Measurements from ENCODE around the gene MPRIP. TPM values are rescaled to one million over a fixed set of nuclear protein-coding genes. Genes with fewer than 3 reads are reported as not detected.

The MPRIP gene
- total RNA-seq, 1 experiment from 2014 or later, result 140 TPM

GRCh38 chr17:17109907-17110306, 67.7 kb downstream of the MPRIP start:
- H3K27ac Mint-ChIP-seq, result no peak overlapping the region

More at GRCh38 chr17:17109907-17110306, 67.7 kb downstream of the MPRIP start:
- ATAC-seq (no peak), DNase-seq (ENCODE audit: low spot score) (no peak)
- no peak overlapping the region for H3K4me3 Mint-ChIP-seq
- no peaks in the 10 kb centered on the region for H3K9me3 Mint-ChIP-seq
- no peaks in the 10 kb centered on the region for H3K36me3 Mint-ChIP-seq
- H3K27me3 Mint-ChIP-seq (ENCODE audit: low read depth), result no peaks in the 10 kb centered on the region
- peaks cover 19% of the 10 kb centered on the region for H3K4me1 Mint-ChIP-seq
- TF ChIP-seq NFE2L1 (CRISPR knock-in tag; IDR thresholded peaks at IDR 0.05) (no peak), ZNF263 (CRISPR knock-in tag; IDR thresholded peaks at IDR 0.05; ENCODE audit: low read depth) (no peak), E2F4 (CRISPR knock-in tag; IDR thresholded peaks at IDR 0.05; ENCODE audit: borderline replicate concordance, low read depth) (no peak), MLX (CRISPR knock-in tag; IDR thresholded peaks at IDR 0.05) (no peak), TP53 (CRISPR knock-in tag; IDR thresholded peaks at IDR 0.05) (no peak), ARID4B (CRISPR knock-in tag; IDR thresholded peaks at IDR 0.05; ENCODE audit: borderline replicate concordance) (no peak), ATF6 (CRISPR knock-in tag; IDR thresholded peaks at IDR 0.05) (no peak), KAT7 (CRISPR knock-in tag; IDR thresholded peaks at IDR 0.05; ENCODE audit: borderline replicate concordance) (no peak), IRF2 (CRISPR knock-in tag; IDR thresholded peaks at IDR 0.05; ENCODE audit: borderline replicate concordance, low read depth) (no peak), NR2C2 (CRISPR knock-in tag; IDR thresholded peaks at IDR 0.05) (no peak), NR1H2 (CRISPR knock-in tag; IDR thresholded peaks at IDR 0.05) (no peak), AR (CRISPR knock-in tag; IDR thresholded peaks at IDR 0.05) (no peak), USF1 (CRISPR knock-in tag; IDR thresholded peaks at IDR 0.05) (no peak), FOXJ3 (CRISPR knock-in tag; IDR thresholded peaks at IDR 0.05; ENCODE audit: borderline replicate concordance) (no peak), ZMAT4 (CRISPR knock-in tag; IDR thresholded peaks at IDR 0.05) (no peak), GTF2I (CRISPR knock-in tag; conservative IDR thresholded peaks at IDR 0.05) (no peak), ZNF219 (CRISPR knock-in tag; IDR thresholded peaks at IDR 0.05; ENCODE audit: borderline replicate concordance) (no peak), CBFB (CRISPR knock-in tag; IDR thresholded peaks at IDR 0.05; ENCODE audit: low read depth) (no peak), ZNF425 (CRISPR knock-in tag; conservative IDR thresholded peaks at IDR 0.05) (no peak)
- ChIA-PET CTCF (interaction anchor here (0.5 kb wide), 1 partner anchor 43 kb away, joined by 3 read pairs; no protein-coding TSS in a partner anchor), POLR2A (no interaction called here)
